HepG2 (cell line): ENCODE data around the gene CARMIL3. TPM values are rescaled to one million over a fixed set of nuclear protein-coding genes. Genes with fewer than 3 reads are reported as not detected.
A peak's percentile ranks its signal among the peaks of the same experiment; 100 is the strongest.

Source experiments
- ATF7-NPFF ChIP-seq: sonication (generic); formaldehyde crosslinking; IDR thresholded peaks from 2 replicates; pipeline ENCODE4 v1.8.1; 2023; ENCODE audit warnings: mild to moderate bottlenecking, low read depth, missing genetic modification reagents, moderate library complexity
- ATM ChIP-seq: fragments of 450-650 bp; IDR thresholded peaks from 2 replicates; pipeline ENCODE4 v1.7.1; 2017; ENCODE audit warnings: mild to moderate bottlenecking, borderline replicate concordance
- CREB1 ChIP-seq, 2 experiments: fragments of 450-650 bp in 1 of 2; IDR thresholded peaks; 2 replicates each; pipeline ENCODE4 v1.6.1; 2016 to 2017; ENCODE audit warnings: control low read depth in 1 of 2, mild to moderate bottlenecking in 1 of 2, missing compliant biosample characterization in 1 of 2, missing genetic modification characterization in 1 of 2
- ZBTB8A ChIP-seq: sonication (generic); formaldehyde crosslinking; IDR thresholded peaks from 2 replicates; pipeline ENCODE4 v1.4.0; 2020; ENCODE audit warnings: mild to moderate bottlenecking, low read depth, missing genetic modification reagents, borderline replicate concordance
- ZNF335 ChIP-seq: sonication (generic); formaldehyde crosslinking; IDR thresholded peaks from 2 replicates; pipeline ENCODE4 v1.4.0; 2020; ENCODE audit warnings: missing genetic modification reagents
- ZNF34 ChIP-seq: sonication (generic); formaldehyde crosslinking; IDR thresholded peaks from 2 replicates; pipeline ENCODE4 v1.4.0; 2020; ENCODE audit warnings: mild to moderate bottlenecking, missing genetic modification reagents, borderline replicate concordance
- ZNF577 ChIP-seq: sonication (generic); formaldehyde crosslinking; IDR thresholded peaks from 2 replicates; pipeline ENCODE4 v1.4.0; 2020; ENCODE audit warnings: mild to moderate bottlenecking, low read depth, missing genetic modification reagents, borderline replicate concordance
- ZNF614 ChIP-seq: IDR thresholded peaks from 2 replicates; pipeline ENCODE4 v1.6.1; 2018; ENCODE audit warnings: missing biosample characterization, missing genetic modification reagents, inconsistent platforms, borderline replicate concordance
- polyA plus RNA-seq, 8 experiments: library from polyadenylated mRNA; depleted of rRNA in 3 of 8; stranded (reverse) in 7 of 8; unstranded in 1 of 8; fragments of >200 nt; fragmentation: Illumina TruSeq in 4 of 8; extraction: Trizol in 4 of 8; gene quantifications; 2 replicates each; pipeline versions ENCODE4 v1.2.1 to v1.2.3, GENCODE V29; 2011 to 2016; ENCODE audit warnings: low read depth in 4 of 8, missing spikeins in 1 of 8, mixed read lengths in 1 of 8; ENCODE audit not compliant: insufficient read depth in 1 of 8
- total RNA-seq, 5 experiments: library from RNA; depleted of rRNA; stranded (reverse); fragments of >200 nt; fragmentation: Illumina TruSeq; extraction: Trizol; gene quantifications; 2 replicates each; pipeline ENCODE4 v1.2.3, GENCODE V29; 2016; ENCODE audit warnings: low read depth in 1 of 5
- TF ChIP-seq, protein P1 (sequence below): sonication (generic); formaldehyde crosslinking; IDR thresholded peaks from 2 replicates; pipeline ENCODE4 v1.4.0; 2020; ENCODE audit warnings: low read depth, mild to moderate bottlenecking, missing genetic modification reagents
- TF ChIP-seq, protein P2 (sequence below): IDR thresholded peaks from 2 replicates; pipeline ENCODE4 v1.6.1; 2016
- TF ChIP-seq, protein P3 (sequence below): sonication (generic); formaldehyde crosslinking; IDR thresholded peaks from 2 replicates; pipeline ENCODE4 v1.4.0; 2020; ENCODE audit warnings: low read depth, mild to moderate bottlenecking, missing genetic modification reagents
- TF ChIP-seq, protein P4 (sequence below): sonication (generic); formaldehyde crosslinking; IDR thresholded peaks from 2 replicates; pipeline ENCODE4 v1.9.0; 2021; ENCODE audit warnings: mild to moderate bottlenecking, missing genetic modification reagents
- TF ChIP-seq, protein P5 (sequence below): sonication (generic); formaldehyde crosslinking; IDR thresholded peaks from 2 replicates; pipeline ENCODE4 v1.4.0; 2020; ENCODE audit warnings: missing genetic modification reagents, borderline replicate concordance

The CARMIL3 gene
- total and polyA plus RNA-seq, 2 of the 13 experiments (the other 11 are each of a cell fraction or from before 2014, with no cell fraction given) = 0.27 to 0.55 TPM

DNA sequence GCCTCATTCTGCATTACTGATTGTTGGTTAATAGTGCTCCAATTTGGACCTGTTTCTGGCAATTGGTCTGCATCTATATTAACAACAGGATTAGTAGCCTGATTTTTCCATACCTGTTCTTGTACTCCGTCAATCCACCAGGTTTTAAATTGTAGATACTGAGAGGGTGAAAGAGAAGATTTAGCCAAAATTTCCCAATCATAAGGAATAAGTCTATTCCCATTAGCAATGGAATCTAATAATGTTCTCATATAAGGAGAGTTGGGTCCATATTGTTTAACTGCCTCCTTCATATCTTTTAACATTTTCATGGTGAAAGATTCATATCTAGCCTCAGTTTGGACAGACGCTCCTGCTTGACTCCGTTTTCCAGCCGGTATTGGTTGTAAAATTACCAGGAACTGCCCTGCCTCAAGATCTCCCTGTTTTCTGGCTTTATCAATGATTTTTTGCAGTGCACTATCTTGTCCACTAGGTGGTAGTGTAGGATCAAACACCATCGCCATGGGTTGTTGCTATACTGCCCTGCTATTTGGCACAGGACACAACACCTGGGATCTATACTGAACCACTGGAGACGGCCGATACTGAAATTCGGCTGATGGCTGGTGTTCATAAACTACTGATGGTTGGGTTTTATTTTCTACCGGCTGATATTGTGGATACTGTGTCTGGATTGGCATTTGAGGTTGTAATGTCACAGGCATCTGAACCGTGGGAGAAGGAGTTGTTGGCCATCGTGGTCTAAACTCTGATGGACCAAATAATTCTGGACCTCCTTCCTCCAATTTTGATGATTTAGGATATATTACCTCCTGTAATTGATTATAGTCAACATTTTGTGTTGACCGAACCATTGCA lies 37.9 kb upstream of the CARMIL3 start (continued):
- TF ChIP-seq, protein P1, sequence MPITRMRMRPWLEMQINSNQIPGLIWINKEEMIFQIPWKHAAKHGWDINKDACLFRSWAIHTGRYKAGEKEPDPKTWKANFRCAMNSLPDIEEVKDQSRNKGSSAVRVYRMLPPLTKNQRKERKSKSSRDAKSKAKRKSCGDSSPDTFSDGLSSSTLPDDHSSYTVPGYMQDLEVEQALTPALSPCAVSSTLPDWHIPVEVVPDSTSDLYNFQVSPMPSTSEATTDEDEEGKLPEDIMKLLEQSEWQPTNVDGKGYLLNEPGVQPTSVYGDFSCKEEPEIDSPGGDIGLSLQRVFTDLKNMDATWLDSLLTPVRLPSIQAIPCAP (CRISPR knock-in tag) = no peak
- TF ChIP-seq ZNF34 (CRISPR knock-in tag) (0 out of 2 replicates have a peak, but pooled peaks have one; percentile 74), ZNF614 (CRISPR knock-in tag) (peak; percentile 87; the same call in 1 of the 2 replicates), ZBTB8A (CRISPR knock-in tag) (no peak), ZNF335 (CRISPR knock-in tag) (0 out of 2 replicates have a peak, but pooled peaks have one; percentile 64), ATF7-NPFF (CRISPR knock-in tag) (no peak; the same call in 1 of the 2 replicates), ATM (no peak), CREB1 (IDR thresholded peaks at IDR 0.05) (no peak), CREB1 (CRISPR knock-in tag; IDR thresholded peaks at IDR 0.05) (no peak), ZNF577 (CRISPR knock-in tag) (no peak)
- TF ChIP-seq, protein P2, sequence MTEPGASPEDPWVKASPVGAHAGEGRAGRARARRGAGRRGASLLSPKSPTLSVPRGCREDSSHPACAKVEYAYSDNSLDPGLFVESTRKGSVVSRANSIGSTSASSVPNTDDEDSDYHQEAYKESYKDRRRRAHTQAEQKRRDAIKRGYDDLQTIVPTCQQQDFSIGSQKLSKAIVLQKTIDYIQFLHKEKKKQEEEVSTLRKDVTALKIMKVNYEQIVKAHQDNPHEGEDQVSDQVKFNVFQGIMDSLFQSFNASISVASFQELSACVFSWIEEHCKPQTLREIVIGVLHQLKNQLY (CRISPR knock-in tag) = 0 out of 2 replicates have a peak, but pooled peaks have one; percentile 19
- TF ChIP-seq, protein P3, sequence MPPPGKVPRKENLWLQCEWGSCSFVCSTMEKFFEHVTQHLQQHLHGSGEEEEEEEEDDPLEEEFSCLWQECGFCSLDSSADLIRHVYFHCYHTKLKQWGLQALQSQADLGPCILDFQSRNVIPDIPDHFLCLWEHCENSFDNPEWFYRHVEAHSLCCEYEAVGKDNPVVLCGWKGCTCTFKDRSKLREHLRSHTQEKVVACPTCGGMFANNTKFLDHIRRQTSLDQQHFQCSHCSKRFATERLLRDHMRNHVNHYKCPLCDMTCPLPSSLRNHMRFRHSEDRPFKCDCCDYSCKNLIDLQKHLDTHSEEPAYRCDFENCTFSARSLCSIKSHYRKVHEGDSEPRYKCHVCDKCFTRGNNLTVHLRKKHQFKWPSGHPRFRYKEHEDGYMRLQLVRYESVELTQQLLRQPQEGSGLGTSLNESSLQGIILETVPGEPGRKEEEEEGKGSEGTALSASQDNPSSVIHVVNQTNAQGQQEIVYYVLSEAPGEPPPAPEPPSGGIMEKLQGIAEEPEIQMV (CRISPR knock-in tag) = peak; percentile 77; the same call in 1 of the 2 replicates
- TF ChIP-seq, protein P4, sequence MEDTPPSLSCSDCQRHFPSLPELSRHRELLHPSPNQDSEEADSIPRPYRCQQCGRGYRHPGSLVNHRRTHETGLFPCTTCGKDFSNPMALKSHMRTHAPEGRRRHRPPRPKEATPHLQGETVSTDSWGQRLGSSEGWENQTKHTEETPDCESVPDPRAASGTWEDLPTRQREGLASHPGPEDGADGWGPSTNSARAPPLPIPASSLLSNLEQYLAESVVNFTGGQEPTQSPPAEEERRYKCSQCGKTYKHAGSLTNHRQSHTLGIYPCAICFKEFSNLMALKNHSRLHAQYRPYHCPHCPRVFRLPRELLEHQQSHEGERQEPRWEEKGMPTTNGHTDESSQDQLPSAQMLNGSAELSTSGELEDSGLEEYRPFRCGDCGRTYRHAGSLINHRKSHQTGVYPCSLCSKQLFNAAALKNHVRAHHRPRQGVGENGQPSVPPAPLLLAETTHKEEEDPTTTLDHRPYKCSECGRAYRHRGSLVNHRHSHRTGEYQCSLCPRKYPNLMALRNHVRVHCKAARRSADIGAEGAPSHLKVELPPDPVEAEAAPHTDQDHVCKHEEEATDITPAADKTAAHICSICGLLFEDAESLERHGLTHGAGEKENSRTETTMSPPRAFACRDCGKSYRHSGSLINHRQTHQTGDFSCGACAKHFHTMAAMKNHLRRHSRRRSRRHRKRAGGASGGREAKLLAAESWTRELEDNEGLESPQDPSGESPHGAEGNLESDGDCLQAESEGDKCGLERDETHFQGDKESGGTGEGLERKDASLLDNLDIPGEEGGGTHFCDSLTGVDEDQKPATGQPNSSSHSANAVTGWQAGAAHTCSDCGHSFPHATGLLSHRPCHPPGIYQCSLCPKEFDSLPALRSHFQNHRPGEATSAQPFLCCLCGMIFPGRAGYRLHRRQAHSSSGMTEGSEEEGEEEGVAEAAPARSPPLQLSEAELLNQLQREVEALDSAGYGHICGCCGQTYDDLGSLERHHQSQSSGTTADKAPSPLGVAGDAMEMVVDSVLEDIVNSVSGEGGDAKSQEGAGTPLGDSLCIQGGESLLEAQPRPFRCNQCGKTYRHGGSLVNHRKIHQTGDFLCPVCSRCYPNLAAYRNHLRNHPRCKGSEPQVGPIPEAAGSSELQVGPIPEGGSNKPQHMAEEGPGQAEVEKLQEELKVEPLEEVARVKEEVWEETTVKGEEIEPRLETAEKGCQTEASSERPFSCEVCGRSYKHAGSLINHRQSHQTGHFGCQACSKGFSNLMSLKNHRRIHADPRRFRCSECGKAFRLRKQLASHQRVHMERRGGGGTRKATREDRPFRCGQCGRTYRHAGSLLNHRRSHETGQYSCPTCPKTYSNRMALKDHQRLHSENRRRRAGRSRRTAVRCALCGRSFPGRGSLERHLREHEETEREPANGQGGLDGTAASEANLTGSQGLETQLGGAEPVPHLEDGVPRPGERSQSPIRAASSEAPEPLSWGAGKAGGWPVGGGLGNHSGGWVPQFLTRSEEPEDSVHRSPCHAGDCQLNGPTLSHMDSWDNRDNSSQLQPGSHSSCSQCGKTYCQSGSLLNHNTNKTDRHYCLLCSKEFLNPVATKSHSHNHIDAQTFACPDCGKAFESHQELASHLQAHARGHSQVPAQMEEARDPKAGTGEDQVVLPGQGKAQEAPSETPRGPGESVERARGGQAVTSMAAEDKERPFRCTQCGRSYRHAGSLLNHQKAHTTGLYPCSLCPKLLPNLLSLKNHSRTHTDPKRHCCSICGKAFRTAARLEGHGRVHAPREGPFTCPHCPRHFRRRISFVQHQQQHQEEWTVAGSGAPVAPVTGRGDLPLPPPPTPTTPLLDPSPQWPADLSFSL (CRISPR knock-in tag) = no peak
- TF ChIP-seq, protein P5, sequence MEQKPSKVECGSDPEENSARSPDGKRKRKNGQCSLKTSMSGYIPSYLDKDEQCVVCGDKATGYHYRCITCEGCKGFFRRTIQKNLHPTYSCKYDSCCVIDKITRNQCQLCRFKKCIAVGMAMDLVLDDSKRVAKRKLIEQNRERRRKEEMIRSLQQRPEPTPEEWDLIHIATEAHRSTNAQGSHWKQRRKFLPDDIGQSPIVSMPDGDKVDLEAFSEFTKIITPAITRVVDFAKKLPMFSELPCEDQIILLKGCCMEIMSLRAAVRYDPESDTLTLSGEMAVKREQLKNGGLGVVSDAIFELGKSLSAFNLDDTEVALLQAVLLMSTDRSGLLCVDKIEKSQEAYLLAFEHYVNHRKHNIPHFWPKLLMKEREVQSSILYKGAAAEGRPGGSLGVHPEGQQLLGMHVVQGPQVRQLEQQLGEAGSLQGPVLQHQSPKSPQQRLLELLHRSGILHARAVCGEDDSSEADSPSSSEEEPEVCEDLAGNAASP = peak; percentile 75
